Measurements from ENCODE around the gene TCF3.

DNA sequence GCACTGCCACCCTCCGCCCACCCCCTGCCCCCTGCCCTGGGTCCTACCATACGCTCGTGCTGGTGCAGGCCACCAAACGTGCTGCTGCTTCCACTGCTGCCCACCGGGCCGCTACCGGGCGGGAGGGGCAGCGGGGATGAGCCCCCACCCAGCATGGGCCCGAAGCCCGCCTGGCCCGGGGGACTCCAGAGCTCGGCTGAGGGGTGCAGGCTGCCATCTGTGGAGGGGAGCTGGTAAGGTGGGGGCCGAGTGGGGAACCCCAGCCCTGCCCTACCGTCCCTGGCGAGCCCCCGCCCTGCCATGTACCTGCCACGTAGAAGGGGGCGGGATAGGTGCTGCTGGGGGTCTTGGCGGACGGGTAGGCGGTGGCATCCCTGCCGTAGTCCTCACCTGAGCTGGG, 30.4 kb downstream of the TCF3 start:
- TF ChIP-seq CTCF (IDR thresholded peaks at IDR 0.05; ENCODE audit: extremely low read depth in 1 of 2, insufficient read depth in 1 of 2, low read depth in 1 of 2, low read length in 2 of 2) (no peak), EZH2 (IDR thresholded peaks at IDR 0.05; ENCODE audit: borderline replicate concordance, low read depth, low read length, severe bottlenecking) (no peak), POLR2A (IDR thresholded peaks at IDR 0.05; ENCODE audit: low read depth, low read length) (no peak)
- TF ChIP-seq, protein P1, sequence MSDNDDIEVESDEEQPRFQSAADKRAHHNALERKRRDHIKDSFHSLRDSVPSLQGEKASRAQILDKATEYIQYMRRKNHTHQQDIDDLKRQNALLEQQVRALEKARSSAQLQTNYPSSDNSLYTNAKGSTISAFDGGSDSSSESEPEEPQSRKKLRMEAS (IDR thresholded peaks at IDR 0.05; ENCODE audit: insufficient read depth, insufficient read length), result no peak
